ENCODE data around the gene KAZN. TPM values are rescaled to one million over a fixed set of nuclear protein-coding genes. Genes with fewer than 3 reads are reported as not detected.

The KAZN gene
- total RNA-seq, 1 donor from 2014 or later, result 2.8 TPM

- TF ChIP-seq CTCF (IDR thresholded peaks at IDR 0.05; ENCODE audit: insufficient read depth, low read length, poor library complexity, severe bottlenecking), result no peak
- no peaks in the 10 kb centered on the region for H3K36me3 ChIP-seq (ENCODE audit: control insufficient read depth, insufficient read depth, low read length)
- no peak for DNase-seq (ENCODE audit: low read depth)
- H3K27me3 ChIP-seq (ENCODE audit: control insufficient read depth, insufficient read depth, low read length), result no peaks in the 10 kb centered on the region
- H3K4me3 ChIP-seq (ENCODE audit: low read depth, low read length), result no peak overlapping the region
Observed at GRCh38 chr1:15123270-15123669, 524.8 kb downstream of the KAZN start.

- TF ChIP-seq CTCF (IDR thresholded peaks at IDR 0.05; ENCODE audit: insufficient read depth, low read length, poor library complexity, severe bottlenecking), result no peak
- Histone ChIP-seq H3K36me3 (ENCODE audit: control insufficient read depth, insufficient read depth, low read length) (no peaks in the 10 kb centered on the region), H3K27me3 (ENCODE audit: control insufficient read depth, insufficient read depth, low read length) (no peaks in the 10 kb centered on the region), H3K4me3 (ENCODE audit: low read depth, low read length) (no peak overlapping the region)
- DNase-seq (ENCODE audit: low read depth), result no peak
Observed at GRCh38 chr1:15123925-15124324, 525.4 kb downstream of the KAZN start.

- no peak for DNase-seq (ENCODE audit: low read depth)
- Histone ChIP-seq H3K27me3 (ENCODE audit: control insufficient read depth, insufficient read depth, low read length) (no peaks in the 10 kb centered on the region), H3K4me3 (ENCODE audit: low read depth, low read length) (no peak overlapping the region), H3K36me3 (ENCODE audit: control insufficient read depth, insufficient read depth, low read length) (no peaks in the 10 kb centered on the region)
- no peak for TF ChIP-seq CTCF (IDR thresholded peaks at IDR 0.05; ENCODE audit: insufficient read depth, low read length, poor library complexity, severe bottlenecking)
Observed at GRCh38 chr1:15124362-15125100, 526.0 kb downstream of the KAZN start.

GRCh38 chr1:15125101-15125745 lies 526.7 kb downstream of the KAZN start:
- H3K4me3 ChIP-seq (ENCODE audit: low read depth, low read length), result no peak overlapping the region
- no peaks in the 10 kb centered on the region for H3K36me3 ChIP-seq (ENCODE audit: control insufficient read depth, insufficient read depth, low read length)
- H3K27me3 ChIP-seq (ENCODE audit: control insufficient read depth, insufficient read depth, low read length), result no peaks in the 10 kb centered on the region
- DNase-seq (ENCODE audit: low read depth), result no peak
- TF ChIP-seq CTCF (IDR thresholded peaks at IDR 0.05; ENCODE audit: insufficient read depth, low read length, poor library complexity, severe bottlenecking), result no peak

GRCh38 chr1:15128077-15128476 lies 529.6 kb downstream of the KAZN start:
- H3K27me3 ChIP-seq (ENCODE audit: control insufficient read depth, insufficient read depth, low read length), result no peaks in the 10 kb centered on the region
- H3K4me3 ChIP-seq (ENCODE audit: low read depth, low read length), result no peak overlapping the region
- H3K36me3 ChIP-seq (ENCODE audit: control insufficient read depth, insufficient read depth, low read length), result no peaks in the 10 kb centered on the region
- TF ChIP-seq CTCF (IDR thresholded peaks at IDR 0.05; ENCODE audit: insufficient read depth, low read length, poor library complexity, severe bottlenecking), result no peak
- no peak for DNase-seq (ENCODE audit: low read depth)

Data from kidney epithelial cell (primary cell).